Left lung (tissue), 10 donors: ENCODE results near the gene KNL1. TPM values are rescaled to one million over a fixed set of nuclear protein-coding genes. Genes with fewer than 3 reads are reported as not detected.

Source experiments
- ATAC-seq: fragments of 200-7000 bp; cut with Tn5 transposase; one replicate; pipeline ENCODE4 v1.9.1; 2020; ENCODE audit warnings: moderate library complexity
- DNase-seq, 4 donors: peaks; one replicate each; pipeline ENCODE4 v3.0.0-alpha.2; 2013 to 2020
- H3K27ac ChIP-seq, 2 donors: fragments of 200-600 bp; sonication (generic) in 1 of 2; one replicate each; pipeline versions ENCODE4 v1.5.0 to v1.8.0; 2020 to 2021
- H3K27me3 ChIP-seq, 2 donors: fragments of 200-600 bp; sonication (generic) in 1 of 2; one replicate each; pipeline versions ENCODE4 v1.5.0 to v1.8.0; 2020 to 2021
- H3K36me3 ChIP-seq, 2 donors: fragments of 200-600 bp; sonication (generic) in 1 of 2; one replicate each; pipeline versions ENCODE4 v1.5.0 to v1.8.0; 2020 to 2021
- H3K4me1 ChIP-seq, 2 donors: fragments of 200-600 bp; one replicate each; pipeline ENCODE4 v1.8.0; 2021
- H3K4me3 ChIP-seq, 2 donors: fragments of 200-600 bp; sonication (generic) in 1 of 2; one replicate each; pipeline versions ENCODE4 v1.5.0 to v1.8.0; 2020 to 2021; ENCODE audit warnings: mild to moderate bottlenecking in 1 of 2
- H3K9me3 ChIP-seq, 2 donors: fragments of 200-600 bp; sonication (generic) in 1 of 2; one replicate each; pipeline versions ENCODE4 v1.5.0 to v1.8.0; 2020 to 2021
- intact Hi-C, 2 donors: fragments of 100-400 bp; cut with DNase I; formaldehyde crosslinking; loops; one replicate each; pipeline versions ENCODE4 v1.11.2 to v1.14.2; 2022
- polyA plus RNA-seq, 6 donors: library from polyadenylated mRNA; unstranded; fragments of 120-200 nt; gene quantifications; one replicate each; pipeline ENCODE4 v1.2.1, GENCODE V29; 2013; ENCODE audit not compliant: insufficient read length in 6 of 6
- total RNA-seq, 2 donors: library from RNA; stranded (reverse); fragmentation: NEBNext Ultra II Directional; extraction: Animal tissue kit (Norgen Biotek cat#: 25700); gene quantifications; one replicate each; pipeline ENCODE4 v1.2.1, GENCODE V29; 2021
- TF ChIP-seq, protein P1 (sequence below), 2 donors: fragments of 200-600 bp; sonication (generic) in 1 of 2; IDR thresholded peaks; one replicate each; pipeline versions ENCODE4 v1.5.0 to v1.8.0; 2021; ENCODE audit warnings: antibody characterized with exemption in 2 of 2
- donor health status: DM: no; HTN: yes; CAD: no.
- donor health status: DM: no; HTN: no; CAD: no.

The KNL1 gene
- total and polyA plus RNA-seq, 8 donors = 2.7 to 31.6 (median 16.6) TPM

DNA sequence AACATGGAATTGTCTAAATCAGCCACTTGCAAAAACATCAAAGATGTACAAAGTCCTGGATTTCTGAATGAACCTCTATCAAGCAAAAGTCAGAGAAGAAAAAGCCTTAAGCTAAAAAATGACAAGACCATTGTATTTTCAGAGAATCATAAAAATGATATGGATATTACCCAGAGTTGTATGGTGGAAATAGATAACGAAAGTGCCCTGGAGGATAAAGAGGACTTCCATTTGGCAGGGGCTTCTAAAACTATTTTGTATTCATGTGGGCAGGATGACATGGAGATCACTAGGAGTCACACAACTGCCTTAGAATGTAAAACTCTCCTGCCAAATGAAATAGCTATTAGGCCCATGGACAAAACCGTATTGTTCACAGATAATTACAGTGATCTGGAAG, 29.3 kb downstream of the KNL1 start:
- no peak for DNase-seq

DNA sequence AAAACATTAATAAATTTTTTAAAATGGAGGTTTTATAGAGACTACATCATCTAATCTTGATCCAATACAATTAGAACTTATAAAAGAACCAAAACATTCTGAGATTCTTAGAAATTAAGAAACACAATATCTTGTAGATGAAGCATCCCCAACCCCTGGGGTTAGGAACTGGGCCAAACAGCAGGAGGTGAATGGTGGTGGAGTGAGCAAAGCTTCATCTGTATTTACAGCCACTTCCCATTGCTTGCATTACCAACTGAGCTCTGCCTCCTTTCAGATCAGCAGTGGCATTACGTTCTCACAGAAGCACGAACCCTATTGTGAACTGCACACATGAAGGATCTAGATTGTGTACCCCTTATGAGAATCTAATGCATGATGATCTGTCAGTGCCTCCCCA, 36.3 kb downstream of the KNL1 start:
- peaks cover 0 to 10% of the 10 kb centered on the region in 2 donors for H3K36me3 ChIP-seq
- H3K9me3 ChIP-seq = no peaks in the 10 kb centered on the region
- ATAC-seq (no peak), DNase-seq (no peak)
- intact Hi-C loops = no loop called here
- no peak overlapping the region for H3K27ac ChIP-seq
- TF ChIP-seq, protein P1, sequence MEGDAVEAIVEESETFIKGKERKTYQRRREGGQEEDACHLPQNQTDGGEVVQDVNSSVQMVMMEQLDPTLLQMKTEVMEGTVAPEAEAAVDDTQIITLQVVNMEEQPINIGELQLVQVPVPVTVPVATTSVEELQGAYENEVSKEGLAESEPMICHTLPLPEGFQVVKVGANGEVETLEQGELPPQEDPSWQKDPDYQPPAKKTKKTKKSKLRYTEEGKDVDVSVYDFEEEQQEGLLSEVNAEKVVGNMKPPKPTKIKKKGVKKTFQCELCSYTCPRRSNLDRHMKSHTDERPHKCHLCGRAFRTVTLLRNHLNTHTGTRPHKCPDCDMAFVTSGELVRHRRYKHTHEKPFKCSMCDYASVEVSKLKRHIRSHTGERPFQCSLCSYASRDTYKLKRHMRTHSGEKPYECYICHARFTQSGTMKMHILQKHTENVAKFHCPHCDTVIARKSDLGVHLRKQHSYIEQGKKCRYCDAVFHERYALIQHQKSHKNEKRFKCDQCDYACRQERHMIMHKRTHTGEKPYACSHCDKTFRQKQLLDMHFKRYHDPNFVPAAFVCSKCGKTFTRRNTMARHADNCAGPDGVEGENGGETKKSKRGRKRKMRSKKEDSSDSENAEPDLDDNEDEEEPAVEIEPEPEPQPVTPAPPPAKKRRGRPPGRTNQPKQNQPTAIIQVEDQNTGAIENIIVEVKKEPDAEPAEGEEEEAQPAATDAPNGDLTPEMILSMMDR (IDR thresholded peaks at IDR 0.05) = no peak
- no peak overlapping the region for H3K4me3 ChIP-seq
- H3K27me3 ChIP-seq = no peaks in the 10 kb centered on the region
- H3K4me1 ChIP-seq = no peaks in the 10 kb centered on the region

More for the DNA sequence above, 29.3 kb downstream of the KNL1 start:
- TF ChIP-seq, protein P1 (IDR thresholded peaks at IDR 0.05) = no peak
- Histone ChIP-seq H3K9me3 (no peaks in the 10 kb centered on the region), H3K36me3 (no peaks in the 10 kb centered on the region), H3K4me3 (no peak overlapping the region), H3K27me3 (no peaks in the 10 kb centered on the region), H3K4me1 (peaks cover 0 to under 1% of the 10 kb centered on the region in 2 donors), H3K27ac (no peak overlapping the region)
- intact Hi-C loops = no loop called here
- no peak for ATAC-seq

DNA sequence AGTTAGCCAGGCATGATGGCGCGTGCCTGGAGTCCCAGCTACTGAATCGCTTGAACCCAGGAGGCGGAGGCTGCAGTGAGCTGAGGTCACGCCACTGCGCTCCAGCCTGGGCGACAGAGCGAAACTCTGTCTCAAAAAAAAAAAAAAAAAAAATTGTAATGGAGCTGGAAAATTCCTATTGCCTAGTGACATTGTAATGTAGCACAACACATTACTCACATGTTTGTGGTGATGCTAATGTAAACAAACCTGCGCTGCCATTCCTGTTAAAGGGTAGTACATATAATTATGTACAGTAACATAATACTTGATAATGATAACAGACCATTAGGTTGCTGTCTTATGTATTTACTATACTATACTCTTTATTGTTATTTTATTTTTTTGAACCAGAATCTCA, 39.1 kb downstream of the KNL1 start:
- Histone ChIP-seq H3K4me1 (no peaks in the 10 kb centered on the region), H3K36me3 (peaks cover 0 to 10% of the 10 kb centered on the region in 2 donors), H3K27me3 (no peaks in the 10 kb centered on the region), H3K27ac (no peak overlapping the region), H3K9me3 (no peaks in the 10 kb centered on the region), H3K4me3 (no peak overlapping the region)
- intact Hi-C loops = no loop called here
- TF ChIP-seq, protein P1 (IDR thresholded peaks at IDR 0.05) = no peak
- DNase-seq (no peak), ATAC-seq (no peak)

DNA sequence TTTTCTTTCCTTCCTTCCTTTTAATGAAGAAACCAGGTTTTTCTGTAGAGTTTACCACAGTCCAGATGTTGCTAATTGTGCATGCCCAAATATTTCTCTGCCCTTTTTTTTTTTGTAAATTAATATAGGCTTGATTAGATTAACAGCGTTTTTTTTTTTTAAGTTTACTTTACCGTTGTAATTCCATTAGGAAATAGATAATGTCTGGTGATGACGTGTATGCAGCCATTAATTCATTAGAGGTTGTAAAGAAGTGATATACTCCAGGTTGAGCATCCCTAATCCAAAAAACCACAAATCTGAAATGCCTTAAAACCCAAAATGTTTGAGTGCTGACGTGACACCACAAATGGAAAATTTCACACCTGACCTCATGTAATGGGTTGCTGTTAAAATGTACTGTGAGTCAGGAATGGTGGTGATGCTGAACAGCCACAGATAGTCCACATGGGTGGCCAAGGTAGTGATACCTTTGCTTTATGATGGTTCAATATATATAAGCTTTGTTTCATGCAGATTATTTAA, 43.2 kb downstream of the KNL1 start:
- Histone ChIP-seq H3K4me1 (no peaks in the 10 kb centered on the region), H3K27ac (no peak overlapping the region), H3K9me3 (no peaks in the 10 kb centered on the region), H3K36me3 (peaks cover 0 to 9% of the 10 kb centered on the region in 2 donors), H3K4me3 (no peak overlapping the region), H3K27me3 (no peaks in the 10 kb centered on the region)
- DNase-seq = no peak
- intact Hi-C loops = no loop called here
- no peak for ATAC-seq
- TF ChIP-seq, protein P1 (IDR thresholded peaks at IDR 0.05) = no peak

DNA sequence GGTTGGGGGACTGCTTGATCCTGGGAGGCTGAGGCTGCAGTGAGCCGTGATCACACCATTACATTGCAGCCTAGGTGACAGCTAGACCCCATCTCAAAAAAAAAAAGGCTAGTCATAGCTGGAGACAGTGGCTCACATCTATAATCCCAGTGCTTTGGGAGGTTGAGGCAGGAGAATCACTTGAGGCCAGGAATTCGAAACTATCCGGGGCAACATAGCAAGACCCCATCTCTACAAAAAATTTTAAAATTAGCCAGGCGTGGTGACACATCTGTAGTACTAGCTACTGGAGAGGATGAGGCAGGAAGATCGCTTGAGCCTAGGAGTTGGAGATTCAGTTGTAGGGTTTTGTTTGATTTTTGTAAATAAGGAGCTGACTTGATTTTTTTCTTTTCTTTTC, 45.6 kb downstream of the KNL1 start:
- intact Hi-C loops = no loop called here
- no peak for ATAC-seq
- peaks cover 0 to 19% of the 10 kb centered on the region in 2 donors for H3K36me3 ChIP-seq
- no peak overlapping the region for H3K4me3 ChIP-seq
- no peak for DNase-seq
- H3K4me1 ChIP-seq = no peaks in the 10 kb centered on the region
- H3K27ac ChIP-seq = no peak overlapping the region
- TF ChIP-seq, protein P1 (IDR thresholded peaks at IDR 0.05) = no peak
- no peaks in the 10 kb centered on the region for H3K9me3 ChIP-seq
- H3K27me3 ChIP-seq = no peaks in the 10 kb centered on the region
